Muscle of back (tissue), 11 donors: Measurements from ENCODE around the gene NR5A2. TPM values are rescaled to one million over a fixed set of nuclear protein-coding genes. Genes with fewer than 3 reads are reported as not detected.

Source experiments
- DNase-seq, 3 donors: peaks; one replicate each; pipeline versions ENCODE4 v3.0.0 to v3.0.0-alpha.2; 2013
- polyA plus RNA-seq, 10 donors: library from polyadenylated mRNA; unstranded; fragments of 120-200 nt; gene quantifications; one replicate each; pipeline ENCODE4 v1.2.1, GENCODE V29; 2013; ENCODE audit not compliant: insufficient read length in 10 of 10

NR5A2 gene
- polyA plus RNA-seq, 10 donors: 2.2 to 5.5 (median 3.3) TPM

DNA sequence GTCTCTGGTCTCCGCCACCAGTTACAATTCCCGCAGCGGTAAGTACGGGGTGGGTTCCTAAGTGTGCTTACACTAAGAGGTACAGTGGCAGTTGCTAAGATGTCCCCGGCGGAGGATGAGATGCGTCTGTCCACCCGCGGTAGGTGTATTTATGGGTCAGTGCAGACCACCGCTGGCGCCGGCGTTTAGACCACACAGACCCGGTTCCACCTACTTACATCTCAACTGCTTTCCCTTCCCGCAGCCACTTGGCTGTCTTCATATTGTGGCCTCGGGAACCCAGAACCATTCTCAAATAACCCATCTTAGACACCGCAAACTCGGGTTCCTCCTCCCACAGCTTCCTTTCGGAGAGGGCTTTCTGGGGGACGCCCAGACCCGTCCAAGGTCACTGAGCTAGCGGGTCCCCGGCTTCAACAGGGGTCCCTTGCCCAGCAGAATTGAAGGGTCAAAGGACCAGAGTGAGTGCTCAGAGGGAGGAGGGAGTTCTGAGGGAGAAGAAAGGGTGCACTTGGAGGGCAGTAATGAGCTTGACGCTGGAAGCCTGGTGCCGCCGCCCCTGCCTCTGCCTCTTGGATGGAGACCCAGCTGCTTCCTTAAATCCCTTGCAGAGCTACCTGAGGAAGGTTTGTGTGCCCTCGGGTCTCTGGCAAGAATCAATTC lies 8.6 kb downstream of the NR5A2 start:
- no peak for DNase-seq

DNA sequence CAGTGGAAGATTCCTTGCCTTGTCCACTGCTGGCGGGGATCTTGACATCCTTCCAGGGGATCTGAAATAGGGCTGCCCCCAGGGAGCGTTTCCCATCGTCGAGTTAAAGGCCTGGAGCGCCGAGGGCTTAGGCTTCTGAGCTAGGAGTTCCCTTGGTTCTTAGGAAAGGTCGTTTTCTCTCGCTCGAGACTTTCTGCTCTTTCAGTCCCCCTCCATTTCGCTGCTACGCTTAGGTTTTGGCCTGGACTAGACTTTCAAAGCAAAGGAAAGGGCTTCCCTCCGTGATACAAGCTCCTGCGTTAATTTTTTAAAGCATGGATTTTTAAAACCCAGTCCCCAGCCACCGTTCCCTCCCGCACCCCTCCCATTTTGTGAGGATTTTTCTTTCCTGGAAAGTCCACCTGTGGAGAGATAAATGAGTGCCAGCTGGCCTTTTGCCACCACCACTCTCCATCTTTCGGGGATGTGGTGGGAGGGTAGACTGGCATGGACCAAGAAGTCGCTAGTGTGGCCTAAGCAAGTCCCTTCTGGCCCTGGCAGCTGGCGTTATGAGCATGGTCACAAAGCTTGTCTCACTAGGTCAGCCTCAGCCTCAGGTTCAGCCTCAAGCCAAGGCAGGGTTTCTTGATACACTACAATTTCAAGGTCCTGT lies 9.2 kb downstream of the NR5A2 start:
- no peak for DNase-seq

DNA sequence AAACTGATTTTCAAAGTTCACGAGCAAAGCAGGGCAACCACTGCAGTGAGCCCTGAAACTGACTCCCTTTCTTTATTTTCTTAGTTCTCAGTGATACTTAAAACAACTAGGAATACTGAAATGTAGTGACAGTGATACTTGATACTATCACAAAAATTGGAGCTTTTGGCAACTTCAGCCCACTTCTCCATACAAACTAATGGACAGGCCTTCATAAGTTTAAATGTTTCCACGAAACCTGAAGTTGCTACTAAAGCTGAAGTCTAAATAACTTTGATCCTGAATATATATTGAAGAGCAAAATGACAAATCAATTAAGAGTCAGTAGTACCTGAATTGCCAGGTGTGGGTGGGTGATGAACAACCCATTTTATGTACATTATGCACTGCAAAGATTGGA lies 10.0 kb downstream of the NR5A2 start:
- peak in 1 of 3 donors; percentile 8 for DNase-seq

GRCh38 chr1:200037904-200038303 lies 10.4 kb downstream of the NR5A2 start:
- no peak for DNase-seq

DNA sequence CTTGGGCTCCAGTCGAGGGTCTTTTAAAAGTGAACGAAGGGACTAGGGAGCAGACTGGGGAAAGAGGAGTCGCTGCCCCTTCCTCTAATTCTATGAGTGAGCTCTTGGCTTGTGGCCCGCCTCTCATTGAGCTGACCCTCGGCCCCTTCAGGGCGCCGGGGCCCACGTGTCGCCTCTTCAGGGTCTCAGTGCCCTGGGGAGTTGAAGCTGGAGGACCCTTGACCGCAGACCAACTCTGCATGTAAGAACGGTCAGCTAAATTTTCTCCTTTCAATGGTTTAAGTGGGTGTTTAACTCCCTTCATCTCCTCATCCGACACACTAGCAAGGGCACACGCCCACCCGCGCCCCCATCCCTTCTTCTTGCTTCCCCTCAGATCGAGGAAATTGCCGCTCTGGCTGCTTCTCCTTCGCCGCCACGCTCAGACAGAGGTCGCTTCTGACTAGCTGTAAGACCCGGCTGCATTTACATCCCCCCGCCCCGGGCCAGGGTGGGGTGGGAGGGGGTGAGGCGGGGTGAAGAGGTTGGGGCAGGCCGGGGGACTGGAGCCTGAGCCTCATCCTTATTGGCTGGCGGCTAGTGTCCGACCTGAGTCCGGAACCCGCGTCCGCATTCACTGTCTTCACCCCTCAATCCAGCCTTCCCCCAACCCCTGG lies 10.9 kb downstream of the NR5A2 start:
- peak in 1 of 3 donors; percentile 30 for DNase-seq

GRCh38 chr1:200038981-200039848 lies 11.7 kb downstream of the NR5A2 start:
- peak in 1 of 3 donors; percentile 71 for DNase-seq

DNA sequence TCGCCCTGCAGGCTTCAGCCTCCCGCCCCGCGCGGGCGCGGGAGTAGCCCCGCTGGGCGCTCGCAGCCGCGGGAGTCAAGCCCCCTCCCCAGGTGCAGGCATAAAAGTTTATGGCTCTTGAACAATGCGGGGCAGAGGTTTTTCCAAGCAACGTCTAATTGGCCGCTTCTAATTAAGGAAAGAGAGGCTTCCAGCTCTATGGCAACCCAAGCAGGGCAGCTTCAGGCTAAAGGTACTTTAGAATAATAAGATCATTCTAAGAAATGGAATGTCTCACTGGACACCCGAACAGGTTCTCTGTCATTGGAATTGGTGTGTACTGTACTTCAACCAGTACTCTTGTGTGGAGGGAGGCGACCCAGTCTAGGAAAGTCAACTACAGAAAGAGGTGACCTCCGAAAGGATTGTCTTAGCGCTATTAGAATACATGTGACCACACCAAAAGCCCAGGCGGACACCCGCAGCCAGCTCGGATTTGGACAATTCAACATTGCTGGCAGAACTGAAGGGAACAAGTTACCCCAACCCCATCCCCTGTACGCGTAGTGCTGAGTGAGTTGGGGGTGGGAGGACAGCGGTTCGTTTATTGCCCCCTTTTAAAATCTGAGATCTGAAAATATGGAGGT lies 12.5 kb downstream of the NR5A2 start:
- peak in 1 of 3 donors; percentile 22 for DNase-seq

DNA sequence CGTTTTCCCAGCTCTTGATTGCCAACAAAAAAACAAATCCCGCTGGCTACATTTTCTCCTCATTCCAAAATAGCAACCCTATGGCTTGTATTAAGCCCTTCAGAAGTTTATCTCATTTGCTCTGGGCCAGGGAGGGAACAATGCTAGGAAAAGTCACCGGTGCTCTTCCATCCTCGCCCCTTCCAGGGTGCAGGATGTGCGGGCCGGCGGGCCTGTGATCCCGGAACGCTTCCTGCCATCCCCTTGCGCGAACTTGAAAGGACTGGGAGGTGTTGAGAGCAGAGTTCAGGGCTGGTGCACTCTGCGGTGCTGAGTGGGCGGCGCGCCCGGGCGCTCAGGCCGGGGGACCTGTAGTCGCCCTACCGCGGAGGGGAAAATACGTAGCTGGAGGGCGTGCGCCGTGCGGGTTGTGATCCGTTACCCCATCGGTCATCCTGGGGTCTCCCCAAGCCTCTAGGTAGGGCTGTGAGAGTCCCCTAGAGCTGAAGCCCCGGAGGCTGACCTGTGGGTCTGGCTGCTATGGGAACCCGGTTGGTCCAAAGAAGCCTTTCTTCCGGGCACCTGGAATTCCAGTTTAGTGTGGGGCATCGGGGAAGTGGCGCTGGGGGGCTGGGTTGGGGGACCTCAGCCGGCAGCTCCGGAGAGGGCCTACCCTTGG lies 13.1 kb downstream of the NR5A2 start:
- DNase-seq: peak in 1 of 3 donors; percentile 43

DNA sequence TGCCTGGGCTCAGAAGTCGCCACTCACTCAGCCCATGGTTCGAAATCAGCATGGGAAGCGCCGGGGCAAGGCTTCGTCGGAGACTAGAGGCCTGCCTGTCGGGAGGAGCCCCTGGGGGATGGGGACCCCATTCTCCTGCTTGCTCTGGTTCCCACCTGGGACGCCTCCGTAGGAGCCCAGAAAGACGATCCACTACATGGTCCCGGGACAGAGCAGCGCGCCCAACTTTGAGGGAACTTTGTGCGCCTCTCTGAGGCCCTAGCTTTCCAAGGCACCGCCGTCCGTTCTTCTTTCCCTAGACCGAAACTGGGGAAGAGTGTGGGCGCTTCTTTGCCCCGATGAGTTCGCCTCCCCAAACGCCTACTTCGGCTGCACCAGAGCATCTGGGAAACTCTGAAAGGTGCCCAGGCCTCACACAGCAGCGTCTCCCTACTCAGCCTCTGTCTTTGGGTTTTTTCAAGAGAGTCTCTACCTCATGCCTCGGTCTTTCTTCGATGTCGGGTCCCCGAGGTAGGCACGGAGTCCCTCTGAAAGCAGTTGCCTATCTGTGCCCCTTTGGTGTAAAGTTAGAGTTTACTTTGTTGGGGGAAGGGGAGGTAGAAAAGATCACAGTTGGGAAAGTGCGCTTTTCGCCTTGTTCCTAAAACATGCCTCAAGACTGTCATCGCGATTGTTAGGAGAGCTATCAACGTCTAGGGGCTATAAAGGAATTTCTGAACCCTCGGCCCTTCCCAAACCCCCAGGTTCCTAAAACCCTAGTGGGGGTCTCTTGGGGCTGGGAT lies 14.0 kb downstream of the NR5A2 start:
- peak in 1 of 3 donors; percentile 15 for DNase-seq

DNA sequence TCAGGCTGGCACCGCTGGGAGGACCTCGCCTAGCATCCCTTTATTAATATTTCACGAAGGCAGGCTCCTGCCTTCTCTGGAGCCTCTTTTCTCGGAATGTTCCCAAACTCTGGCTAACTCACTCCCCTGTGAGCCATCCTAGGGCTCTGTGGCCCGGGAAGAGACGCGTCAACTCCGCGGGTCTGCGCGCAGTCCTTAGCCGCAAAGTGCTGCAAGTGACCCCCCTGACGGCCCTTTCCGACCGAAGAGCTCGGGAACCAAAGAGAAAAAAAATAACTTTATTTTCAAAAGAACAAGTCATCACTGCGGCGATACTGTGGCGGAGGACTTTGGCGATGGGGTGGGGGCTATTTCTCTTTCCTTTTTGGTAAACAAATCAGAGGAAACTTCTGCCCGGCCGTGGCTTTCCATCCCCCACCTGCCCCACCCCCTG lies 14.6 kb downstream of the NR5A2 start:
- peak in 1 of 3 donors; percentile 23 for DNase-seq

DNA sequence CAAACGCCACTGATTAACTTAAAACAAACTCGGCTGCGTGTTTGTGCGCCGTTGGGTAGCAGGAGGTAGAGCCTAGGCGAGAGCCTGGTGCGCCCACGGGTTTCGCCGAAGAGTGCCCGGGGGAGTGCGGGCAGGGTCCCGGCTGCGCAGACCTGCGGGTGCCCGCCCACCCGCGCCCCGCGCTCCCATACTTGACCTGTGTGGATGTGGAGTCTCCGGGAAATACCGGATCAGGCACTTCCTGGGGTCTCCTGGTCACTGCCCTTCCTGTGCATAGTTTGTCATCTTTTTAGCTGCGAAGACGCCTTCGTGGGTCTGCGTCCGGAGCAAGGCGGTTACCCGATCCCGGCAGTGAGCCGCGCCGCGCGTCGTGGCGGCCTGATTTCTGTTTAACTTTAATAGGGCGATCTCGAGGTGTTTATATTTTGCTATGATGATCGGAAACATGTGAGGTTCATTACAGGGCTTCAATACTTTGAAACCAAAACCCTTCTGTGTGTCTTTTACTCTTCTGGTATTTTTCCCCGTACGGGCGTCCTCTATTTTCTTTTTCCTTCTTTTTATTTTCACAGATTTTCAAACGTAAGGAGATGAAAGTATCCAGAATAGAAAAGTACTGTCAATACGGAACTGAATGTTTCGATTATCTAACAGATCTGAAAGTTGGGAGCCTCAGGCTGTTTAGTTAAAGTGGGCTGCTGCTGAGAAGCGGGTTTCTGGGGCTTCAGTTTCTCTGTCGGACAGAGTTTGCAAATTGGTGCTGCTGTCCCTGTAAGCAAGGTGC lies 15.2 kb downstream of the NR5A2 start:
- peak in 1 of 3 donors; percentile 63 for DNase-seq

DNA sequence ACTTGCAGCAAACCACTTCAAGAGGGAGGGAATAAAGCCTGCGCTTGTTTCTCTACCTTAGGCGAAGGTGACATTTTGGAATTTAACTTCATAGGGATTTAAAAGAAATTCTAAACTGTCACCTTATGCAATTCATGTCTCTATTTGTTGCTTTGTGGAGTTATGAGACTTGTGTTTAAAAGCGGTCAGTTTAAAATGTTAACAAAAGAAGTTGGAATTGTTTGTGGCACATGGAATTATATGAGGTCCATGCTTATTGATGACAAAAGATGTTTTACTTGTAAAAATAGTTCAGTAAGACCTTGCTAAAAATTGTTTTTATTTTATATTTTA lies 15.8 kb downstream of the NR5A2 start:
- no peak for DNase-seq

- DNase-seq: no peak
Measured at GRCh38 chr1:200046115-200046514, 18.6 kb downstream of the NR5A2 start.

GRCh38 chr1:200048244-200048643 lies 20.7 kb downstream of the NR5A2 start:
- no peak for DNase-seq

GRCh38 chr1:200049810-200050209 lies 22.3 kb downstream of the NR5A2 start:
- DNase-seq: no peak

GRCh38 chr1:200051620-200052019 lies 24.1 kb downstream of the NR5A2 start:
- DNase-seq: no peak

DNA sequence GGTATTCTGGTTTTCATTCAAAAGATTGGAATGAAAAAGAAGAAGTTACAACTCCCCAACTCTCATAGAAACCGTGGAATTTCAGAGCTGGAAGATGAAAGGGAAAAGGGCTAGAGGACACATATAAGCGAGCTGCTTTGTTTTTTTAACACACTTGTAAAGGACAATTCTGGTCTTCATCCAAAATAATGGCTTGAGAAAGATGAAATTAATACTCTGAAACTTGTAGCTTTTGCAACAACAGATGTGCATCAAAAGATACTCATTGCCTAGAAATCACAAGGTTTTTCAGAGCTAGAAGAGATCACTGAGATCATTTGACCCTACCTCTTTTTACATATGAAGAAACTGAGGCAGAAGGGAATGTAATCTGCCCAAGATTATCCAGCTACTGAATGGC lies 25.6 kb downstream of the NR5A2 start:
- DNase-seq: no peak

GRCh38 chr1:200053646-200054045 lies 26.1 kb downstream of the NR5A2 start:
- no peak for DNase-seq

- no peak for DNase-seq
Measured at GRCh38 chr1:200058341-200058740, 30.8 kb downstream of the NR5A2 start.
